Limb (tissue), 2 donors: ENCODE data around the gene TNK1.

Source experiments
- DNase-seq, 2 donors: peaks; one replicate each; pipeline ENCODE4 v3.0.0-alpha.2; 2016; ENCODE audit errors: extremely low spot score in 2 of 2

The TNK1 gene

GRCh38 chr17:7408863-7409262, 28.0 kb downstream of the TNK1 start:
- DNase-seq, result no peak

GRCh38 chr17:7409716-7410115, 28.8 kb downstream of the TNK1 start:
- DNase-seq, result no peak

DNA sequence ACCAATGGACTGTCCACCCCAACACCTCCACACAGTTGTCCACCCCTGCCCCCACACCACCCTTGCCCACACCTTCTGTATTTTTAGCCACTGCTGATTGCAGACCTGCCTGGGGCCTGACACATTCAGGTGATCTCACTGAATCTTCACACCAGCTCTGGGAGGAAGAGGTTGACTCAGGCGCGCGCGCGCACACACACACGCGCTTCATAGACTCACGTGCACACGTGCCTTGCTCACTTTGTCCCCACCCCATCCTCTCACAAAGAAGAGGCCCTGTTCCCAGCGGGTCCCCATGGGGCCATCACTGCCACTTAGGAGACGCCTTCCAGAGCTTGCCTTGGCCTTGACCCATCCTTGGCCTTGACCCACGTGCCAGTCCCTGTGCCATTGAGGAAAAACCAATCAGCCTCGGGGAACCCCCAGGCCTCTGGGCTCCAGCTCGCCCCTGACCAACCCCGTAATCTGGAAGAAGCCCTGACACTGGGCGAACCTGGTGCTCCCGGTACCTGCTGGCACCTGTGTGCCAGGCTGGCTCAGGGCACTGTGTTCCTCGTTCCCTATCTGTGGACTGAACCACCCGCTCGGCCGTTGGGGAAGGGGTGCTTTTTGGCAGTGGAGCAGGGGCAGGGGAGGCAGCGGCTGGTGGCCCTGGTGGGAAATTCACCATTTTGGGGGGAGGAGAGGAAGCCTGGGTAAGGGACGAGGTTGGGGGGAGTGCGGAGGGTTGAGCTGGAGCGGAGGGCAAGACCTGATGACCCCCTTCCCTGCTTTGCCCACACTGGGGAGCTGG, 29.9 kb downstream of the TNK1 start:
- DNase-seq, result no peak

DNA sequence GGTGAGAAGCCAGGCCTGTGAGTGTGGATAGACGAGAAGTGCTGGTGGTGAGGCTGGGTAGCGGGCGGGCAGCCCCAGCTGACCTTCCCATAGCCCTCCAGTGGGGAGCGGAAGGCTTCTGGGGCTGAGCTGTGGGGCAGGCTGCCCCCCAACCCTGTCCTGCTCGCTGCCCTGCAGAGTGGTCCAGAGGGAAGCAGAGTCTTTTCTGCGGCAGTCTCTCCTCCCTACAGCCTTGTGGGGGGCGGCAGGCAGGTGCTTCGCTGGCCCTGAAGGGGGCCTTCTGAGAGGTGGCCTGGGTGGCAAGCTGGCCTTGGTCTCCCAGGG, 30.5 kb downstream of the TNK1 start:
- DNase-seq, result no peak

DNA sequence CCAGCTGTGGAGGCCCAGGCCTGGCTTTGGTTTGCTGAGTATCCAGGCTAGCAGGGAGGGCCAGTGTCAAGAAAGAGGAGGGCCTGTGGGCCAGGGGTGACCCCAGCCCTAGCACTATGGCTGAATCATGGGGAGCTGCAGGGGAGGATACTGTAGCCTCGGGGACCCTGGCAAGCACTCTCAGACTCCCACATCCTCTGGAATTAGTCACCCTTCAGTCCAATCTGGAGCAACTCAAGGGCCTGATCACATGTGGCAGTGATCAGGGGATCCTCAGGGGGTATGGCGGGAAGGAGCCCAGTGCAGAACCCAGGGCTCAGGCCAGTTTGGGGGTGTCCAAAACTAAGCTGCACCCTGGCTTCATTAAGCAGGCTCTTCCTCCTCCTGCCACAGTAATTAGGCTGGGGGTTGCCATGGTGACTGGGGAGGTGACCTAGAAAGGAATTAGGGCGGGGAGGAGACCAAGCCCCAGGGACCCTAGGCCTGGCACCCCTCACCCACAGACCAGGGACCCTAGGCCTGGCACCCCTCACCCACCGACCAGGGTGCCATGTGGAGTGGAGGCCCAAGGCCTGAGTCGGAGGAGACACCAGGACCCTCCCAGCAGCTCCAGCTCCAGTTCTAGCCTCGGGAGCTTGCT, 32.6 kb downstream of the TNK1 start:
- no peak for DNase-seq

GRCh38 chr17:7414837-7415236, 33.9 kb downstream of the TNK1 start:
- no peak for DNase-seq

- DNase-seq, result no peak
Observed at GRCh38 chr17:7415784-7416183, 34.9 kb downstream of the TNK1 start.

GRCh38 chr17:7416323-7416722, 35.4 kb downstream of the TNK1 start:
- no peak for DNase-seq

- DNase-seq, result no peak
Observed at GRCh38 chr17:7417056-7417655, 36.3 kb downstream of the TNK1 start.

DNA sequence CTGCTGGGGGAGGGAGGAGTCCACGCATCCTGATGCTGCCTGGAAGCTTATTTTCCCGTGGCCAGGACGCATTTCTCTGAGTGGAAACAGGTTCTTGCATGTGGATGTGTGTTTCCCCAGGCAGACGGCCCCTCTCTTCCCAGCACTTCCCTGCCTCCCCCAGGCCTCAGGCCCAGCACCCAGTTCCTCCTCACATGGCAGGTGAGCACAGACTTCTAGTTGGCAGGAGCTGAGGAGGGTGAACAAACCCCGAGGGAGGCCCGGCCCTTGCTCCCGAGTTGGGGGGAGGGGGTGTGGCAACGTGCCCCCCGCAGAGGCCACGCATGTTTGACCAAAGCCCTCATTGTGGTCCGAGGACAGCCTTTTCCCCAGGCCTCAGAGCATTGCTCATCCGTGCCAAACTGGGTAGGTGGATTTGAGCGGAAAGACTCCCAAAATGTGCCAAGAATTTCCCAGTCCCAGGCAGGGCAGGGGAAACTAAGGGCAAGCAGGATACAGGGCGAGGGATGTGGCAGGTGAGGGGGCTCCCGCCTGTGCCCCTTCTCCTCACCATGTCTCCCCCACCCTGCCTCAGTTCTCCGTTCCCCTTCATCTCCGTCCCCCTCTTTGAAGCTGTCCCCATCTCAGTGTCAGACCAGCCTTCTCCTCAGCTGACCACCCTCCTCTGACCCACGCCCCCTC, 37.7 kb downstream of the TNK1 start:
- peak in 1 of 2 donors; percentile 36 for DNase-seq

DNA sequence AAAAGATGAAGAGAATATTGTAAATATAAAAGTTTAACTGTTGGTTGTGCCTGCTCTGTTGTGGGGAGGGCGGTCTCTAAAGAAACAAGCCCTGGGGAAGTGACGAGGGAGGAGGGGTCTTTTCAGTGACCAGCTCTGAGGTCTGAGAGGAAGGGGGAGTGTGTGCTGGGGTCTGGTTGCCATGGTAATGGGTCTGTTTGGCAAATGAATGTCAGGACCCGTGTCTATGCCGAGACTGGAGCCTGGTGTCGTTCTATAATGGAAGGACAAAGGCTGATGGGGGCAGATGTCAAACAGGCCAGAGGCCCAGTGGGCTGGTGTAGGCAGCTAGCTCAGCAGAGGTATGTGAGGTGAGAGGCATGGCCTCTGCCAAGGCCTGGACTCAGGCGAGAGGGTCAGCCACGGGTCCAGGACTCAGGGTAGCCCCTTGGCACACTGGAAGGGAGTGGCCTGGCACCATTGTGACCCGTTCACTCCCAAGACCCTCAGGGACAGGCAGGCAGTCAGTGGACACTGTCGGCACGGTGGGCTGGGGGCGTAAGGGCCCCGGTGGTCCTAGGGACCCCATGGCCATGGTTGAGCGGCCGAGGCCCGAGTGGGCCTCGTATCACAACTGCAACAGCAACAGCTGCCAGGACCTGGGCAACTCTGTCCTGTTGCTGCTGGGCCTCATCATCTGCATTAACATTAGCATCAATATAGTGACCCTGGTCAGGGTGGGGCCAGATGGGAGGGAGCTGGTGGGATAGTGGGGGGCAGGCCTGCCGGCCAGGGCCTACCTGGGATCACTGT, 39.1 kb downstream of the TNK1 start, which contains the start of gene SPEM1:
TSS of gene SPEM1 (plus strand) at position 506 of the 792 bp plus-strand sequence. CDS start at position 567, 61 bp downstream.
- no peak for DNase-seq

DNA sequence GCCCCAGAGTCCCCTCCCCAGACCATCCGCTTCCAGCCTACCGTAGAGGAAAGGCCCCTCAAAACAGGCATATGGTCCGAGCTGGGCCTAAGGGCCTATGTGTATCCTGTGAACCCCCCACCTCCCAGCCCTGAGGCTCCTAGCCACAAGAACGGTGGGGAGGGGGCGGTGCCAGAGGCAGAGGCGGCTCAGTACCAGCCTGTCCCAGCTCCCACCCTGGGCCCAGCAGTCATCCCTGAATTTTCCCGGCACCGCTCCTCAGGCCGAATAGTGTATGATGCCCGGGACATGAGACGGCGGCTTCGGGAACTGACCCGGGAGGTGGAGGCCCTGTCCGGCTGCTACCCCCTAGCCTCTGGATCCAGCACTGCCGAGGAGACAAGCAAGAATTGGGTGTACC, 40.3 kb downstream of the TNK1 start:
- DNase-seq, result no peak

- no peak for DNase-seq
Observed at GRCh38 chr17:7423679-7424078, 42.8 kb downstream of the TNK1 start.

- no peak for DNase-seq
Observed at GRCh38 chr17:7425316-7425715, 44.4 kb downstream of the TNK1 start, which contains the start of gene SPEM2. TSS of gene SPEM2 (plus strand) at chr17:7425616. CDS start at chr17:7425689, 73 bp downstream.

DNA sequence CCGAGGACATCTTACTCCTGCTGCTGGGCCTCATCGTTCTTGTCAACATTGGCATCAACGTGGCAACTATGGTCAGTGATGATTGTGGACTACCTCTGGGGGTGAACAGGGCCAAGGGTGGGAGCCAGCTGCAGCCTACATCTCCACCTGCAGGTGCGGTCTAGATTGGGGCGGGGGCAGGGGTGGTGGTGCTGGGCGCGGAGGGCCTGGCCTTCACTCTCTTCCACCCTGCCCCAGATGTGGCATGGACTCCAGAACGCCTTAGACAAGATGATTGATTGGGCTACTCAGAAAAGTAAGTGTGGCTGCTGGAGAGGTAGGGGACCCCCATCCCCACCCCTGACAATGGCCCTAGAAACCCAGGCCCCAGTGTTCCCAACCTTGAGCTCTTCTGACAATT, 44.9 kb downstream of the TNK1 start:
- no peak for DNase-seq

DNA sequence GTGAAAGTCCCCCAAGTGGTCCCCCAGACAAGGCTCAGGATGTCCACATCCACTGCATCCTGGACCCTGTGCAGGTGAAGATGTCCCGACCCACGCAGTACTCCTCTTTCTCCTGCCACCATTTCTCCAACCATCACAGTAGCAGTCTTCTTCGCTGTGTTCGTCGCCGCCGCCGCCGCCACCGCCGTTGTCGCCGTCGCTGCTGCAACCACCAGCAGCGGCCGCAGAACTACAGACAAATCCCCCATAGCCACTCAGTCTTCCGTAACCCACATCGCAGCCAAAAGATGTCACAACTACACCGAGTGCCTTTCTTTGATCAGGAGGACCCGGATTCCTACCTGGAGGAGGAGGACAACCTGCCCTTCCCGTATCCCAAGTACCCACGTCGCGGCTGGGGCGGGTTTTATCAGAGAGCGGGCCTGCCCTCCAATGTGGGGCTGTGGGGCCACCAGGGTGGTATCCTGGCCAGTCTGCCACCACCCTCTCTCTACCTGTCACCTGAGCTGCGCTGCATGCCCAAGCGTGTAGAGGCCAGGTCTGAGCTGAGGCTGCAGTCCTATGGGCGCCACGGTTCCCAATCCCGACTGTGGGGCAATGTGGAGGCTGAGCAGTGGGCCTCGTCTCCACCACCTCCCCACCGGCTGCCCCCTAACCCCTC, 45.4 kb downstream of the TNK1 start:
- DNase-seq, result no peak

- no peak for DNase-seq
Observed at GRCh38 chr17:7426896-7427489, 46.1 kb downstream of the TNK1 start.

- DNase-seq, result no peak
Observed at GRCh38 chr17:7427549-7427948, 46.7 kb downstream of the TNK1 start.

GRCh38 chr17:7428557-7428956, 47.7 kb downstream of the TNK1 start, which contains the start of gene SPEM3:
TSS of gene SPEM3 (plus strand) at chr17:7428857. CDS start at chr17:7428903, 46 bp downstream.
- no peak for DNase-seq

- DNase-seq, result no peak
Observed at GRCh38 chr17:7429722-7430121, 48.8 kb downstream of the TNK1 start.
